Activated CD8-positive, alpha-beta memory T cell treated with anti-CD3 and anti-CD28 coated beads, Interleukin-2, amount 50 U/mL, for 24 hours (primary cell): ENCODE measurements around the gene REPS2.

Source experiments
- DNase-seq: peaks from one replicate; pipeline ENCODE4 v3.0.0-alpha.2; 2020; ENCODE audit errors: extremely low read depth

Gene REPS2

GRCh38 chrX:17035111-17035510 lies 88.7 kb downstream of the REPS2 start:
- DNase-seq = no peak

- DNase-seq = no peak
Measured at GRCh38 chrX:17036171-17036961, 89.9 kb downstream of the REPS2 start.

- no peak for DNase-seq
Measured at GRCh38 chrX:17038277-17038676, 91.8 kb downstream of the REPS2 start.

GRCh38 chrX:17038681-17039161 lies 92.3 kb downstream of the REPS2 start:
- DNase-seq = no peak

GRCh38 chrX:17039826-17040225 lies 93.4 kb downstream of the REPS2 start:
- no peak for DNase-seq

GRCh38 chrX:17040711-17041110 lies 94.3 kb downstream of the REPS2 start:
- DNase-seq = no peak

- DNase-seq = no peak
Measured at GRCh38 chrX:17042037-17042436, 95.6 kb downstream of the REPS2 start.

- DNase-seq = no peak
Measured at GRCh38 chrX:17046478-17047097, 100.1 kb downstream of the REPS2 start.

GRCh38 chrX:17047224-17047623 lies 100.8 kb downstream of the REPS2 start:
- DNase-seq = no peak

- DNase-seq = no peak
Measured at GRCh38 chrX:17052210-17052609, 105.8 kb downstream of the REPS2 start.

- no peak for DNase-seq
Measured at GRCh38 chrX:17052793-17053192, 106.3 kb downstream of the REPS2 start.

GRCh38 chrX:17053502-17053901 lies 107.0 kb downstream of the REPS2 start:
- no peak for DNase-seq

- DNase-seq = no peak
Measured at GRCh38 chrX:17056868-17057608, 110.6 kb downstream of the REPS2 start.

GRCh38 chrX:17062065-17062464 lies 115.6 kb downstream of the REPS2 start:
- no peak for DNase-seq

- no peak for DNase-seq
Measured at GRCh38 chrX:17065100-17065499, 118.6 kb downstream of the REPS2 start.

- DNase-seq = no peak
Measured at GRCh38 chrX:17067534-17067933, 121.1 kb downstream of the REPS2 start.

GRCh38 chrX:17072301-17072700 lies 125.8 kb downstream of the REPS2 start:
- no peak for DNase-seq

- DNase-seq = no peak
Measured at GRCh38 chrX:17072721-17073230, 126.3 kb downstream of the REPS2 start.

- no peak for DNase-seq
Measured at GRCh38 chrX:17075004-17075403, 128.5 kb downstream of the REPS2 start.

GRCh38 chrX:17077361-17077760 lies 130.9 kb downstream of the REPS2 start:
- DNase-seq = no peak

- no peak for DNase-seq
Measured at GRCh38 chrX:17078031-17078720, 131.7 kb downstream of the REPS2 start.

GRCh38 chrX:17081511-17081910 lies 135.1 kb downstream of the REPS2 start:
- no peak for DNase-seq
